Stimulated activated naive CD8-positive, alpha-beta T cell treated with anti-CD3 and anti-CD28 coated beads, Interleukin-15, amount 100 ng/mL, for 72 hours (primary cell): ENCODE data around the gene PHAX.
"Not testable (repeated sequence)": the region's sequence is repeated elsewhere in the genome, so short reads cannot be mapped to it uniquely, and the experiment has no call there.

Source experiments
- ATAC-seq: fragments of 150-1000 bp; cut with Tn5 transposase; 2 replicates; pipeline ENCODE4 v1.10.0; 2021; ENCODE audit warnings: mild to moderate bottlenecking, moderate library complexity
- DNase-seq, 2 donors: peaks; one replicate each; pipeline ENCODE4 v3.0.0; 2021 to 2022
- H3K27ac Mint-ChIP-seq, 2 donors: one replicate each; pipeline ENCODE4 v1.8.0; 2022; ENCODE audit warnings: mild to moderate bottlenecking in 2 of 2, mixed read lengths in 2 of 2, moderate library complexity in 2 of 2
- H3K27me3 Mint-ChIP-seq: one replicate; pipeline ENCODE4 v1.8.0; 2022; ENCODE audit warnings: mixed read lengths
- H3K4me1 Mint-ChIP-seq: one replicate; pipeline ENCODE4 v1.8.0; 2022; ENCODE audit warnings: mild to moderate bottlenecking, mixed read lengths
- H3K4me3 Mint-ChIP-seq, 2 donors: one replicate each; pipeline ENCODE4 v1.8.0; 2022; ENCODE audit warnings: mild to moderate bottlenecking in 2 of 2, mixed read lengths in 2 of 2, moderate library complexity in 1 of 2
- H3K9me3 Mint-ChIP-seq, 2 donors: one replicate each; pipeline ENCODE4 v1.8.0; 2022; ENCODE audit warnings: mixed read lengths in 2 of 2

The PHAX gene

DNA sequence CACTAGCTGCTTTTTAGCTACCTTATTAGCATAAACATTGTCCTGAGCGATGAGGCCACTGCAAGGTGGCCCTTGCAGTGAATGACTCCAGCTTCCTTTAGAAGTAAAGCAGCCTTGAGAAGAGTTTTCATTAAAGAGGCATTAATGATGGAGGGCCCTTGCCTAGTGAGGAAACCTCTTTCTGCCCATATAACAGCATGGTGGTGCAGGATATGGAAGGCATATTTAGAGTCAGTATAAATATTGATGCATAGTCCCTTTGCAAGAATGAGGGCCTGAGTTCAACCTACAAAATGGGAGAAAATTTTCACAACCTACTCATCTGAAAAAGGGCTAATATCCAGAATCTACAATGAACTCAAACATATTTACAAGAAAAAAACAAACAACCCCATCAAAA is 69.4 kb downstream of the PHAX start:
- ATAC-seq, H3K4me1 Mint-ChIP-seq, H3K27me3 Mint-ChIP-seq, DNase-seq, H3K27ac Mint-ChIP-seq, H3K9me3 Mint-ChIP-seq, H3K4me3 Mint-ChIP-seq: not testable (repeated sequence)

DNA sequence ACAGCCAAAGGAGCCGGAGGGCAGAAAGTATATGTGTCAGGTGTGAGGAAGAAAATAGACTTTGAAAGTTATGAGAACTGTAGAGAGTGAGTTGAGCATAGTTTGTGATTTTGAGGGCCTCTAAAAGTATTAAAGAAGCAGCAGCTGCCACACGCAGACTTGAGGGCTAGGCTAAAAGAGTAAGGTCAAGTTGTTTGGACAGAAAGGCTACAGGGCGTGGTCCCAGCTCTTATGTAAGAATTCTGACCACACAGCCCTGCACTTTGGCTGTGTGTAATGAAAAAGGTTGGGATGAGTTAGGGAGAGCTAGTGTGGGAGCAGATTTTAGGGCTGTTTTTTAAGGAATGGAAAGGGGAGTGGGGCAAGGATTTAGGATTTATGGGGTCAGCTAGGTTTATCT is 70.9 kb downstream of the PHAX start:
- H3K4me3 Mint-ChIP-seq, DNase-seq, H3K27me3 Mint-ChIP-seq, H3K4me1 Mint-ChIP-seq, H3K27ac Mint-ChIP-seq, ATAC-seq, H3K9me3 Mint-ChIP-seq: not testable (repeated sequence)

DNA sequence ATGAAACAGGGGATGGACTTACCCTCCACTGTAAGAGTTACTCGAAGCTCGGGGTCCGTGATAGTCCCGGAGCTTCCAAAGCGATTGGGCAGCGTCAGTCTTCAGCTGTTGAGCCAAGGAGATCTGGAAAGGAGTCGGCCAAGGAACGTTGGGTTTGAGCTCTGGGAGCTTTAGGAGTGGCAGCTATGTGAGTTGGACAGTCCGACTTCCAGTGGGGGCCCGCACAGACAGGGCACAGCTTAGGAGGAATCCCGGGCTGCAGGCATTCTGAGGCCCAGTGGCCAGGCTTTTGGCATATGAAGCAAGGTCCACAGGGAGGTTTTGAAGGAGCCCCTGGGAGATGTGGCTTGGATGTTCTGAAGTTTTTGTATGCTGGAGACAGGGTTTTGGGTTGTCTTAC is 72.7 kb downstream of the PHAX start:
- DNase-seq = no peak
- Mint-ChIP-seq H3K27ac (peak overlapping the region in 1 of 2 donors; percentile 22), H3K9me3 (peaks cover 5 to 7% of the 10 kb centered on the region in 2 donors), H3K27me3 (no peaks in the 10 kb centered on the region), H3K4me3 (no peak overlapping the region), H3K4me1 (peaks cover 8% of the 10 kb centered on the region)
- no peak for ATAC-seq

DNA sequence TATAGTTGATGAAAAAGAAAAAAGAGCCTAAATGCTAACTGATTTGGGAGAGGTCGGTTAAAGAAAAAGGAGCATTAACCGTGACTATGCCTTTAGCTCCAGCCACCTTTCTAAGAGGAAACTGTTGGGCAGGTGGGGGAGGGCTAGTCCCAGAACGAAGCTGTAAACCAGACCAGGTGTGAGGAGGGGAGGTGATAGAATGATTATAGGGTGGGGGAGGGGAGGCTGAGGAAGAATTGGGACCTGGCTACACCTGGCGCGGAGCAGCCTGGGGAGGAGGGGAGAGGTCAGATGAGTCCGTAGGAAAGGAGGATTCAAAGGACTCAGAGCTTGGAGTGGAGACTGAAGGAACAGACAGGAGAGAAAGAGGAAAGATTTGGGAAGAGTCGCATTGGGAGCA is 73.4 kb downstream of the PHAX start:
- Mint-ChIP-seq H3K4me3 (no peak overlapping the region), H3K9me3 (peaks cover 5 to 7% of the 10 kb centered on the region in 2 donors), H3K27me3 (peaks cover 6% of the 10 kb centered on the region), H3K4me1 (peaks cover 8% of the 10 kb centered on the region), H3K27ac (peak overlapping the region in 1 of 2 donors; percentile 63)
- DNase-seq = no peak
- ATAC-seq = no peak

DNA sequence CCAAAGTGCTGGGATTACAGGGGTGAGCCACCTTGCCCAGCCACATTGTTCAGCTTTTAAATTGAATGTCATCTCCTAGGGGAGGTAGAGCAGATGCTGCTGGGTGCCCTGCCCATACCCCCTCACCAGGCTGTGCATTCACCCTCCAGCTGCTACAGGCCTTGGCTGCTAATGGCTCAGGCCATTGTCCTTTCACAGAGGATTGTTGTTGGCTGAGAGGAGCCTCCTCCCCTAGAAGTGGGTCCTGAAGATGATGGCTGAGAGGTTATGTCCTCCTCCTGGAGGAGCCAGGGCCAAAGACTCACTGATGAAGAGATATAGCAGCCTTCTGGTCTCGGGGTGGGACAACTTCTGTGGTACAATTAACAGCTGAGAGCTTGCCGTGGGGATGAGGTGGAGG is 74.6 kb downstream of the PHAX start:
- peaks cover 12% of the 10 kb centered on the region for H3K27me3 Mint-ChIP-seq
- no peak for DNase-seq
- no peak overlapping the region for H3K4me3 Mint-ChIP-seq
- H3K4me1 Mint-ChIP-seq = peaks cover 11% of the 10 kb centered on the region
- peaks cover 5 to 7% of the 10 kb centered on the region in 2 donors for H3K9me3 Mint-ChIP-seq
- no peak for ATAC-seq
- no peak overlapping the region for H3K27ac Mint-ChIP-seq

DNA sequence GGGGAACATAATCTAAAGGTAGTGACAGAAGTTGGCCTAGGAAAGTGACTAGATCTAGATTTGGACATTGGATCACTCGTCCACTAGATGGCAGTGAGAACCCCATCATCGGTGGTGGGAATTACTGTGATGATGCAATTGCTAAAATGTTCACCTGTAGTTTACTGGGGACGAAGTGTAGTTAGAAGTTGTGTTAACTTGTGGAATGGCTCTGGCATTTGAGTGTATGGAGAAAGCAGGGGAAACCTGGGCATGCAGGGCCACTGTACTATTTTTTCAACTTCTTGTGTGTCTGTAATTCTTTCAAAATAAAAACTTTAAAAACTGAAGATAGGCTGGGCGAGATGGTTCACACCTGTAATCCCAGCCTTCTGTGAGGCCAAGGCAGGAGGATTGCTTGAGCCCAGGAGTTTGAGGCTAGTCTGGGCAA is 75.5 kb downstream of the PHAX start:
- H3K9me3 Mint-ChIP-seq = peaks cover 3 to 4% of the 10 kb centered on the region in 2 donors
- peak overlapping the region; percentile 14 to 16 for H3K4me3 Mint-ChIP-seq
- ATAC-seq = peak; percentile 80
- peaks cover 12% of the 10 kb centered on the region for H3K27me3 Mint-ChIP-seq
- peak overlapping the region; percentile 70 to 93 for H3K27ac Mint-ChIP-seq
- peak; percentile 60 to 76 for DNase-seq
- H3K4me1 Mint-ChIP-seq = peaks cover 12% of the 10 kb centered on the region
